ENCODE data around the gene RPS6KB2.

The RPS6KB2 gene

DNA sequence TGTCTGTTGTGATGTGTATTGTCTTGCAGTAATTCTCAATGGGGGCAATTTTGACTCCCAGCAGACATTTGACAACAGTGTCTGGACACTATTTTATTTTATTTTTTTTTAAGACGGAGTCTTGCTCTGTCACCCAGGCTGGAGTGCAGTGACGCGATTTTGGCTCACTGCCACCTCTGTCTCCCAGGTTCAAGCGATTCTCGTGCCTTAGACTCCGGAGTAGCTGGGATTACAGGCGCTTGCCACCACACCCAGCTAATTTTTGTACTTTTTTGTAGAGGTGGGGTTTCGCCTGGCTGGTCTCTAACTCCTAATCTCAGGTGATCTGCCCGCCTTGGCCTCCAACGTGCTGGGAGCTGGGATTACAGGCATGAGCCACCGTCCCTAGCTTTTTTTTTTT is 1.4 kb downstream of the RPS6KB2 start:
- DNase-seq, result no peak

DNA sequence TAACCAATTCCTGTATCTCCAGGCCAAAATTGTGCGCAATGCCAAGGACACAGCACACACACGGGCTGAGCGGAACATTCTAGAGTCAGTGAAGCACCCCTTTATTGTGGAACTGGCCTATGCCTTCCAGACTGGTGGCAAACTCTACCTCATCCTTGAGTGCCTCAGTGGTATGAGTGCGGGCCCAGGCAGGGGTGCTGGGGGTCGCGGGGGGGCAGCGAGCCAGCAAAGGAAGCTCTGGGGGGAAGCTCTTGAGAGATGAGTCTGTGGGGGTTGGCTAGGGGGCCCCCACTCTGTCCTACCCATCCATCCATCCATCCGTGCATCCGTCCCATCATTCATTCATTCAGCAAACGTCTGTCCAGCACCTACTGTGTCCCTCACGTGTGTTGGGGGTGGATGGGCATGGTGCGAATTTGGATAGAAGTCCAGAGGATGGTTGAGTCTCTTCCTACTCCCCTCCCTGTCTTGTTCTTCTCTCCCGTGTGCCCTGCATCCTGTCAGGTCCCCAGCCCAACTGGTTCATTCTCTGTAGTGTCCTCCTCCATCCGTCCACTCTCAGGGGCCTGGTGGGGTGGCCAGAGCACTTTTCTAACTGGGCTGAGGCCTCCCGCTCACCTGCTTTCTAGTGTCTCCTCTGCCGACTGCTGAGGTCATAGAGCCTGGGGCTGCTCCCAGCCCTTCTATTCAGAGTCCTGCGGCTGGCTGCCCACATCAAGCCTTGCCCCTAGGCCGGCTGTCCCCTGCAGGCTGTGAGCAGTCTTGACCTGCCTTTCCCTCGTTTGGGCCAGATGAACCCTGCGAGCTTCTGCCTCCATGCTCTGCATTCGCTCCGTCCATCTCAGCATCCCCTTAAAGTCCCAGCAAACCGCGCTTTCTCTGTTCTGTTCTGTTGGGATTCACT is 3.3 kb downstream of the RPS6KB2 start:
- no peak for DNase-seq

GRCh38 chr11:67432655-67433349 is 4.5 kb downstream of the RPS6KB2 start:
- DNase-seq, result no peak

GRCh38 chr11:67433536-67434394 is 5.5 kb downstream of the RPS6KB2 start:
- DNase-seq, result no peak

GRCh38 chr11:67434395-67434881 is 6.1 kb downstream of the RPS6KB2 start:
- no peak for DNase-seq

DNA sequence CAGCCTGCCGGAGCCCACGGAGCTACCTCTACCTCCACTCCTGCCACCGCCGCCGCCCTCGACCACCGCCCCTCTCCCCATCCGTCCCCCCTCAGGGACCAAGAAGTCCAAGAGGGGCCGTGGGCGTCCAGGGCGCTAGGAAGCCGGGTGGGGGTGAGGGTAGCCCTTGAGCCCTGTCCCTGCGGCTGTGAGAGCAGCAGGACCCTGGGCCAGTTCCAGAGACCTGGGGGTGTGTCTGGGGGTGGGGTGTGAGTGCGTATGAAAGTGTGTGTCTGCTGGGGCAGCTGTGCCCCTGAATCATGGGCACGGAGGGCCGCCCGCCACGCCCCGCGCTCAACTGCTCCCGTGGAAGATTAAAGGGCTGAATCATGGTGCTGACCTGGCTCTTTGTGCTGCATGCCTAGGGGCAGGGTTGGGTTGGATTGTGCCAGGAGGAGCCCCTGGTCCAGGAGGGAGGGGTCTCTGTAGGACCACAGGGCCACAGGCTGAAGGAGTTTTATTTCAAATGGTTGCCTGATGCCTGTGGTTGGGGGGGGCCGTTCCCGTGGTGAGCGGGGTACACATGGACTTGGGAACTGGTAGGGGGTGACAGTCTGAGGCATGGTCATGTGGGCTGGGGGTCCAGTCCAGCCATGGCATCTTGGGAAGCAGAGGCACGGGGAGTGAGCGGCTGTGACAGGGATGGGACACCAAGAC is 6.9 kb downstream of the RPS6KB2 start:
- DNase-seq, result no peak

DNA sequence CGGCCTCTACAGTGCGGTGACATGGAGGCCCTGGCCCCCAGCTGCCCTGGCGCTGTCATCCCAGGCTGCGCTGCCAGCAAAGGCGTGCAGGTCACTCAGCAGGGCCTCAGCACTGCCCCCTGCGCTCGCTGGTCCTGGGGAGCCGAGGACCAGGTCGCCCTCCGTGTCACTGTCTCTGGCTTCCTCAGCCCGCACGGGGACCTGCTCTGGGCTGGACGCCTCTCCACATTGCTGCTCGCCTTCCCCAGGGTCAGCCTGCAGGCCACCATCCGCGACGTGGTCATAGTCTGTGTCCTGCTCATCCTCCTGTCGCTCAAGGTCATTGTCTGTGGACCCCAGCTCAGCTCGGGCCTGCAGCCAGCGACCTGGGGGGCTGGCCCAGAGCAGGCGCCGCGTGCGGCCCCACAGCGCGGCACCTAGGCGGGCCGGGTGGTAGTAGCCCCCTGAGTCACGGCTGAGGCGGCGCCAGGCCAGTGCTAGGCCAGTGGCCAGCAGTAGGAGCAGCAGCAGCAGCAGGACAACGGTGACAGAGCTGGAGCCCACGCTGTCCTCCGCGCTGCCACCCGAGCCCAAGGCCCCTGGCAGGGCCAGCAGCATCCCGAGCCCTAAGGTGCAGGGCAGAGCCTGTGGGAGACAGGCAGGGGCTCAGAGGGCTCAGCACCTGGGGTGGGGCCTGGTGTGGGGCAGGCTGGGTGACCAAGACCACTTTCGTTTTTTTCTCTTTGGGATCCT is 7.6 kb downstream of the RPS6KB2 start:
- DNase-seq, result no peak

DNA sequence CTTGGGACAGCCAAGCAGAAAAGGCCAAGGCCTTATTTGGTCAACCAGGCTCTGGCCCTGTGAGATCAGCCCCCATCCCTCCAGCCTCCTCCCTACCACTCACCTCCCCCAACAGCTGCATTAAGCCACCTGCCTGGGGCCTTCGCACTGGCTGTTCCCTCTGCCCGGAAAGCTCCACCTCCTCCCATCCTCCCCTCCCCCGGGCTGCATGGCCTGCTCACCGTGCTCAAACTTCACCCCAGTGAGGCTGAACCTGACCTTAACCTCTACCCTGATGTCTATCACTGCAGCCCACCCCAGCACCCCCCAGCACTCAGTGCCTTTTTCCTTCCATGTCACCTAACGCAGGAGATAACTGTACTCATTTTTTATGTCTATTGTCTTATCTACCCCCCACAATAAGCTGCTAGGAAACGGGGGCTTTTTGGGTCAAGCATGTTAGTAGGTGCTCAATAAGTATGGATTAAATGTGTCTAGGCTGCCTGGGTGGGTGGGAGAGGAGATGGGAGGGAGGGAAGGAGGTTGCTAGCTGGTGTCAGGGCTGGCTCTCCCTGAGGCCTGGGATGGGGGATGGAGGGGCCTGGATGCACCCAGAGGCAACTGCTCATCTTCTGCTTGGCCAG is 8.3 kb downstream of the RPS6KB2 start:
- DNase-seq, result no peak

GRCh38 chr11:67437082-67437808 is 9.0 kb downstream of the RPS6KB2 start, which contains the start of gene PTPRCAP:
PTPRCAP (minus strand) TSS chr11:67437682; CDS start chr11:67437619, 63 bp downstream.
- DNase-seq, result no peak

DNA sequence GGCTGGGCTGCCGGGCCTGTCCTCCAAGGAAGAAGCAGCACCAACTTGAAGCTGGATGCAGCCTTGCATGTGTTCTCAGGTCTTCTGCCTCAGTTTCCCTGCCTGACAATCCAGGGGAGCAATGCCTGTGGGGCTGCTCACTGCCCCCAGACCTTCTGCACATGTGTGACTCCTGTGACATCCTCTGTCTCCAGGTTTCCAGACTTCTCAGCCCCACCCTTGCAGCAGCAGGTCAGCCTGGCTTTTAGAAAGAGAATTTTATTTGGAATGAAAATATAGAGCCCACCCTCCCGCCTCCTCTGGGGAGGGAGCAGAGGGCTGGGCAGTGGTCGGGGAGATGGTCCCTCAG is 9.5 kb downstream of the RPS6KB2 start:
- no peak for DNase-seq

- DNase-seq, result no peak
Measured at GRCh38 chr11:67438158-67438902, 10.0 kb downstream of the RPS6KB2 start.

DNA sequence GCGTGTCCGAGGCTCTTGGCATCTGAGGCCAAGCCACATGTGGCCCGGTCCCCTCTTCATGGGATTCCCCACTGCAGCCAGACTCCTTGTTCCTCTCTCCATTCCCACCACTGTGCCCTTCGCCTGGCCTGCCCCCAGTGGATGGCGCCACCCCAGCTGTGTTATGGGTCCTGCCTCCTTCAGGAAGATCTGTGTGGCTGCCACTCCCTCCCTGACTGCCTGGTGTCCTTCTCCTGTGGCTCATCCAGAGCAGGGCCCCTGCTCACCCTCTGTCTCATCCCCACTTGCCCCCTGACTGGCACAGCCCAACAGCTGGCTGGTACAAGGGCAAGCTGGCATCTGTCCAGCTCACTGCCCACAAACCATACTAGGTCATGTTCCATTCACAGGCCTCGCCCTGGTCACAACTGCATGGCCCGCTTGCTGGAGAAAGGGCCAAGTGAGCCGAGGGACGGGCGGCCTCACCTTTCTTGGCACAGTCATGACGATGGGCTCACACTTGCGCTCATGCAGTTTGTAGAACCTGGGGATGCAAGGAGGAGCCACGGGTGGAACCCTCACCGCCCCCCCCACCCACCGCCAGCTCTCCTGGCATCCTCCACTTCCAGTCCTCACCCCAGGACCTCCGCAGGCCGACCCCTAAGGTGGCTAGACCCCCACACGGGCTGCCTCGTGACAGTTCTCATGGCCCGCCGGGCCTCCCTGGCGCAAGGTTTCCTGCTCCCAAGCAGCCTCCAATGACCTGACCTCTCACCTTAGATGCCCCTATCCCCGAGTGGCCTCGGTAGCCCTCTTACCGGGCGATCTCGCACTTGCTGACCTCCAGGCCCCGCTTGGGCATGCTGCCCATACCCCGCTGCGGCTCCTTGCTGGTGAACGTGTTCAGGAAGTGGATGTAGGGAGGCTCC is 11.3 kb downstream of the RPS6KB2 start:
- DNase-seq, result peak; percentile 11

GRCh38 chr11:67440229-67441097 is 12.2 kb downstream of the RPS6KB2 start:
- DNase-seq, result no peak

- DNase-seq, result no peak
Measured at GRCh38 chr11:67441098-67441563, 12.8 kb downstream of the RPS6KB2 start.

- no peak for DNase-seq
Measured at GRCh38 chr11:67441731-67442351, 13.5 kb downstream of the RPS6KB2 start.

GRCh38 chr11:67442504-67443404 is 14.5 kb downstream of the RPS6KB2 start:
- no peak for DNase-seq
